ENCODE results near the gene UGT1A10. TPM values are rescaled to one million over a fixed set of nuclear protein-coding genes. Genes with fewer than 3 reads are reported as not detected.

The UGT1A10 gene
- total RNA-seq, 1 experiment from 2014 or later: not detected

- H4K20me1 ChIP-seq (ENCODE audit: control insufficient read depth, insufficient read depth, insufficient read length): no peaks in the 10 kb centered on the region
- H2BK20ac ChIP-seq (ENCODE audit: low read depth, low read length, poor library complexity, severe bottlenecking): no peak overlapping the region
- H3K4me1 ChIP-seq (ENCODE audit: insufficient read depth, low read length): no peaks in the 10 kb centered on the region; the same call in 1 of the 2 replicates
- no peak overlapping the region for H3K56ac ChIP-seq (ENCODE audit: insufficient read length, low read depth, low read length)
- H3K23me2 ChIP-seq (ENCODE audit: insufficient read length, low read depth, low read length, poor library complexity, severe bottlenecking): no peaks in the 10 kb centered on the region
- H3K27ac ChIP-seq (ENCODE audit: insufficient read length, low read depth, low read length): no peak overlapping the region
- no peak for TF ChIP-seq CTCF (conservative IDR thresholded peaks at IDR 0.05)
- no peaks in the 10 kb centered on the region for H3K9me3 ChIP-seq (ENCODE audit: control insufficient read depth, low read depth, low read length)
- no peak overlapping the region for H4K5ac ChIP-seq (ENCODE audit: insufficient read length, low read depth, low read length)
- Mint-ChIP-seq H3K36me3 (ENCODE audit: insufficient read depth in 1 of 3, low read depth in 3 of 3) (no peaks in the 10 kb centered on the region), H3K9me3 (peaks cover 0 to 8% of the 10 kb centered on the region in 2 experiments; a peak in 2 of 5 replicates), H3K27me3 (ENCODE audit: low read depth) (peaks cover 11% of the 10 kb centered on the region), H3K4me1 (peaks cover 2 to 5% of the 10 kb centered on the region in 2 experiments; a peak in 3 of 4 replicates), H3K4me3 (no peak overlapping the region), H3K27ac (no peak overlapping the region)
- no peak overlapping the region for H2AK5ac ChIP-seq (ENCODE audit: insufficient read length, low read length)
- no peak overlapping the region for H4K8ac ChIP-seq (replicated peaks; ENCODE audit: insufficient read length, low read depth, low read length)
- no peak overlapping the region for H2BK12ac ChIP-seq (ENCODE audit: insufficient read length, low read depth, low read length)
- H3K27me3 ChIP-seq (ENCODE audit: insufficient read depth, low read length): no peaks in the 10 kb centered on the region
- no peak overlapping the region for H2BK15ac ChIP-seq (ENCODE audit: low read depth, low read length)
- H2BK5ac ChIP-seq (ENCODE audit: insufficient read length, low read length): no peak overlapping the region
- no peaks in the 10 kb centered on the region for H3K79me2 ChIP-seq (ENCODE audit: insufficient read depth, low read length)
- DNase-seq: no peak
- no peak overlapping the region for H3K9ac ChIP-seq (ENCODE audit: extremely low read depth, insufficient read length, low read length)
- no peak overlapping the region for H3K18ac ChIP-seq (ENCODE audit: insufficient read length, low read depth, low read length)
- H2AFZ ChIP-seq (ENCODE audit: low read length): no peak overlapping the region
- H4K91ac ChIP-seq (ENCODE audit: insufficient read length, low read depth, low read length): no peak overlapping the region
- no peak overlapping the region for H3K23ac ChIP-seq (ENCODE audit: insufficient read length, low read depth, low read length)
- H3K4ac ChIP-seq (ENCODE audit: low read depth, low read length): no peak overlapping the region
- no peak overlapping the region for H3K14ac ChIP-seq (ENCODE audit: insufficient read depth, low read length)
- H3K4me2 ChIP-seq (ENCODE audit: insufficient read depth, insufficient read length, low read length): no peak overlapping the region
- WGBS (ENCODE audit: extremely low coverage, insufficient read length, low lambda C conversion rate): no CpG with 5 or more reads among the region's 3 CpGs
- H3K79me1 ChIP-seq (ENCODE audit: insufficient read depth, low read depth, low read length, poor library complexity, severe bottlenecking): no peaks in the 10 kb centered on the region
- H2BK120ac ChIP-seq (ENCODE audit: low read depth, low read length, poor library complexity, severe bottlenecking): no peak overlapping the region
- no peak overlapping the region for H3T11ph ChIP-seq (ENCODE audit: low read length)
Observed at GRCh38 chr2:233672886-233673285, 36.6 kb downstream of the UGT1A10 start.
